ENCODE measurements around the gene TBCD.

DNA sequence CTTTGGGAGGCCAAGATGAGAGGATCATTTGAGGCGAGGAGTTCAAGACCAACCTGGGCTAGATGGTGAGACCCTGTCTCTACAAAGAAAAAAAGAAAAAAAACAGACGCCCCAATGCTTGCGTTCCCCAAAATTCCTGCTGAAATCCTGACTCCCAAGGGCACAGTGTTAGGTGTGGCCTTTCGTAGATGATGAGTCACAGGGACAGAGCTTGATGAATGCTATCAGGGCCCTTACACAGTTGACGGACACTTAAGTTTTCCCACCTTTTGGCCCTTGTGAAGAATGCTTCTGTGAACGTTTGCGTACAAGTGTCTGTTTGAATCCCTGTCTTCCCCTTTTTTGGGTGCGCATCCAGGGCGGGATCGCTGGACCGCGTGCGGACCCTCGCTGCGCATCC, 104.5 kb downstream of the TBCD start:
- no peak for TF ChIP-seq CTCF (IDR thresholded peaks at IDR 0.05; ENCODE audit: insufficient read depth, low read length, poor library complexity, severe bottlenecking)
- TF ChIP-seq EZH2phosphoT487 (conservative IDR thresholded peaks at IDR 0.05; ENCODE audit: low read length), result no peak
